Activated T-helper 9 cell treated with anti-CD3 and anti-CD28 coated beads, Interleukin-2, amount 50 U/mL, for 16 hours (primary cell): ENCODE data around the gene ZNF222.

Experiments used
- DNase-seq: peaks from one replicate; pipeline ENCODE4 v3.0.0-alpha.2; 2020; ENCODE audit warnings: low read depth

Gene ZNF222

GRCh38 chr19:44025217-44025936 lies at the start of gene ZNF222:
ZNF222 (plus strand) TSS chr19:44025379; CDS start chr19:44025437, 58 bp downstream.
- DNase-seq: peak; percentile 70

- DNase-seq: no peak
Measured at GRCh38 chr19:43976732-43977131, 48.4 kb upstream of the ZNF222 start.

- DNase-seq: no peak
Measured at GRCh38 chr19:43983544-43983911, 41.7 kb upstream of the ZNF222 start.

- DNase-seq: peak; percentile 50
Measured at GRCh38 chr19:43983912-43984686, 41.1 kb upstream of the ZNF222 start, which contains the start of gene ZNF155. ZNF155 (plus strand) TSS chr19:43984188; CDS start chr19:43988544, 4,356 bp downstream.

- DNase-seq: no peak
Measured at GRCh38 chr19:43984687-43985000, 40.5 kb upstream of the ZNF222 start.

GRCh38 chr19:43997631-43998290 lies 27.4 kb upstream of the ZNF222 start:
- no peak for DNase-seq

- no peak for DNase-seq
Measured at GRCh38 chr19:44002212-44002565, 23.0 kb upstream of the ZNF222 start.

GRCh38 chr19:44002566-44003460 lies 22.4 kb upstream of the ZNF222 start, which contains the start of gene ZNF230:
ZNF230 (plus strand) TSS chr19:44002957; CDS start chr19:44007079, 4,122 bp downstream.
- DNase-seq: peak; percentile 72

- DNase-seq: no peak
Measured at GRCh38 chr19:44003461-44004009, 21.6 kb upstream of the ZNF222 start.

GRCh38 chr19:44005973-44006372 lies 19.2 kb upstream of the ZNF222 start:
- DNase-seq: no peak

GRCh38 chr19:44007473-44007872 lies 17.7 kb upstream of the ZNF222 start:
- DNase-seq: no peak

GRCh38 chr19:44010468-44010867 lies 14.7 kb upstream of the ZNF222 start:
- no peak for DNase-seq

- DNase-seq: no peak
Measured at GRCh38 chr19:44019498-44019897, 5.7 kb upstream of the ZNF222 start.

GRCh38 chr19:44021221-44021620 lies 4.0 kb upstream of the ZNF222 start:
- DNase-seq: no peak

- no peak for DNase-seq
Measured at GRCh38 chr19:44024900-44025216, 321 bp upstream of the ZNF222 start.

- DNase-seq: no peak
Measured at GRCh38 chr19:44026622-44027021, 1.4 kb downstream of the ZNF222 start.

GRCh38 chr19:44032001-44032610 lies 6.9 kb downstream of the ZNF222 start:
- DNase-seq: no peak

GRCh38 chr19:44042147-44042546 lies 17.0 kb downstream of the ZNF222 start:
- DNase-seq: no peak

GRCh38 chr19:44050740-44051649 lies 25.8 kb downstream of the ZNF222 start:
- DNase-seq: no peak
